Heart left ventricle (tissue), 13 donors: ENCODE results near the gene FAM180A.

Experiments used
- CTCF ChIP-seq, 12 donors: fragments of 200-600 bp; sonication (generic) in 4 of 12; IDR thresholded peaks; one replicate each; pipeline versions ENCODE4 v1.5.0 to v1.8.0; 2018 to 2022; ENCODE audit warnings: antibody characterized with exemption in 12 of 12, mild to moderate bottlenecking in 5 of 12
- POLR2A ChIP-seq, 2 donors: fragments of 450-650 bp; IDR thresholded peaks; one replicate each; pipeline ENCODE4 v1.6.1; 2017; ENCODE audit warnings: antibody characterized with exemption in 2 of 2, mild to moderate bottlenecking in 2 of 2, moderate library complexity in 2 of 2
- donor health status: ischemic (EF 13 %, LVEDD 7.1; RV severe dilation, severe dysfunction).
- donor health status: DM: no; HTN: yes; CAD: no.
- donor health status: DM: no; HTN: no; CAD: no.
- donor health status: ischemic (EF 25% LVEDD 6.9; RV normal size, moderate dysfunction).
- donor health status: ischemic (EF 25% LVEDD 5.7; RV mildly dilated, moderate dysfunction).
- donor health status: ischemic (EF 35%, LVEDD 5.7; RV mildly dilated, moderate dysfunction).
- donor health status: nonischemic (EF 11% LVEDD 7.7; RV severe dilation, severe dysfunction).
- donor health status: DM: yes; HTN: yes; CAD: no.
- donor health status: PGD.
- donor health status: ischemic (EF 29% LVEDD 5.4; RV normal size, mild dysfunction).
- donor health status: nonischemic (EF 23%, LVEDD 6.1; RV moderate dilation, normal function).

GRCh38 chr7:135709508-135709907 is 39.1 kb downstream of the FAM180A start:
- TF ChIP-seq CTCF (IDR thresholded peaks at IDR 0.05) (no peak), POLR2A (IDR thresholded peaks at IDR 0.05) (no peak)
